ENCODE data around the gene CALD1. TPM values are rescaled to one million over a fixed set of nuclear protein-coding genes. Genes with fewer than 3 reads are reported as not detected.

Gene CALD1
- total RNA-seq, 1 donor from 2014 or later: 118 TPM

GRCh38 chr7:134826105-134826504 is 46.7 kb downstream of the CALD1 start:
- no peaks in the 10 kb centered on the region for H3K36me3 Mint-ChIP-seq
- H3K9me3 Mint-ChIP-seq: no peaks in the 10 kb centered on the region

GRCh38 chr7:134827436-134827835 is 48.0 kb downstream of the CALD1 start:
- Mint-ChIP-seq H3K9me3 (no peaks in the 10 kb centered on the region), H3K4me3 (no peak overlapping the region), H3K4me1 (peaks cover 2% of the 10 kb centered on the region), H3K36me3 (no peaks in the 10 kb centered on the region), H3K27ac (no peak overlapping the region), H3K27me3 (ENCODE audit: insufficient read depth, low read depth) (no peaks in the 10 kb centered on the region)
- H3K9ac ChIP-seq: no peak overlapping the region
- no peaks in the 10 kb centered on the region for H3K4me1 ChIP-seq
- TF ChIP-seq EZH2 (IDR thresholded peaks at IDR 0.05): no peak
- TF ChIP-seq CTCF (IDR thresholded peaks at IDR 0.05): no peak
- no peak for TF ChIP-seq EZH2phosphoT487 (IDR thresholded peaks at IDR 0.05)
- no peaks in the 10 kb centered on the region for H3K27me3 ChIP-seq
- H3K4me3 ChIP-seq: no peak overlapping the region
- no peak overlapping the region for H2AFZ ChIP-seq (replicated peaks)
- no peaks in the 10 kb centered on the region for H3K36me3 ChIP-seq
- no peak overlapping the region for H3K27ac ChIP-seq
- no peak overlapping the region for H3K4me2 ChIP-seq
- H3K79me2 ChIP-seq (ENCODE audit: low read depth): no peaks in the 10 kb centered on the region
- H3K9me3 ChIP-seq (ENCODE audit: low read depth): no peaks in the 10 kb centered on the region
- H3F3A ChIP-seq (ENCODE audit: low read depth): no peaks in the 10 kb centered on the region
- H4K20me1 ChIP-seq (ENCODE audit: low read depth): no peaks in the 10 kb centered on the region
- no peak for DNase-seq (ENCODE audit: low spot score)

More at GRCh38 chr7:134826105-134826504, 46.7 kb downstream of the CALD1 start:
- no peaks in the 10 kb centered on the region for H3K27me3 ChIP-seq
- H4K20me1 ChIP-seq (ENCODE audit: low read depth): no peaks in the 10 kb centered on the region
- H3K27ac ChIP-seq: no peak overlapping the region
- no peak overlapping the region for H3K27ac Mint-ChIP-seq
- no peak for DNase-seq (ENCODE audit: low spot score)
- no peaks in the 10 kb centered on the region for H3K9me3 ChIP-seq (ENCODE audit: low read depth)
- H3K27me3 Mint-ChIP-seq (ENCODE audit: insufficient read depth, low read depth): no peaks in the 10 kb centered on the region
- H3K4me1 ChIP-seq: no peaks in the 10 kb centered on the region
- H3K36me3 ChIP-seq: no peaks in the 10 kb centered on the region
- H3K4me3 Mint-ChIP-seq: no peak overlapping the region
- no peak overlapping the region for H3K4me2 ChIP-seq
- no peak overlapping the region for H3K4me3 ChIP-seq
- H3K9ac ChIP-seq: no peak overlapping the region
- no peak overlapping the region for H2AFZ ChIP-seq (replicated peaks)
- no peak for TF ChIP-seq EZH2phosphoT487 (IDR thresholded peaks at IDR 0.05)
- no peak for TF ChIP-seq EZH2 (IDR thresholded peaks at IDR 0.05)
- TF ChIP-seq CTCF (IDR thresholded peaks at IDR 0.05): no peak
- no peaks in the 10 kb centered on the region for H3K79me2 ChIP-seq (ENCODE audit: low read depth)
- no peaks in the 10 kb centered on the region for H3F3A ChIP-seq (ENCODE audit: low read depth)
- H3K4me1 Mint-ChIP-seq: peaks cover 2% of the 10 kb centered on the region

- H2AFZ ChIP-seq (replicated peaks): no peak overlapping the region
- H3K79me2 ChIP-seq (ENCODE audit: low read depth): no peaks in the 10 kb centered on the region
- H3K9ac ChIP-seq: no peak overlapping the region
- H3K27me3 ChIP-seq: no peaks in the 10 kb centered on the region
- no peak overlapping the region for H3K27ac ChIP-seq
- no peaks in the 10 kb centered on the region for H3K9me3 Mint-ChIP-seq
- H3K4me3 ChIP-seq: no peak overlapping the region
- H4K20me1 ChIP-seq (ENCODE audit: low read depth): no peaks in the 10 kb centered on the region
- no peaks in the 10 kb centered on the region for H3K9me3 ChIP-seq (ENCODE audit: low read depth)
- no peak overlapping the region for H3K4me3 Mint-ChIP-seq
- no peak for TF ChIP-seq CTCF (IDR thresholded peaks at IDR 0.05)
- TF ChIP-seq EZH2phosphoT487 (IDR thresholded peaks at IDR 0.05): no peak
- TF ChIP-seq EZH2 (IDR thresholded peaks at IDR 0.05): no peak
- no peaks in the 10 kb centered on the region for H3K36me3 ChIP-seq
- no peaks in the 10 kb centered on the region for H3K36me3 Mint-ChIP-seq
- H3K4me1 ChIP-seq: no peaks in the 10 kb centered on the region
- H3K27me3 Mint-ChIP-seq (ENCODE audit: insufficient read depth, low read depth): no peaks in the 10 kb centered on the region
- no peak for DNase-seq (ENCODE audit: low spot score)
- H3F3A ChIP-seq (ENCODE audit: low read depth): no peaks in the 10 kb centered on the region
- H3K27ac Mint-ChIP-seq: no peak overlapping the region
- no peak overlapping the region for H3K4me2 ChIP-seq
- H3K4me1 Mint-ChIP-seq: peaks cover 2% of the 10 kb centered on the region
Observed at GRCh38 chr7:134827889-134828288, 48.5 kb downstream of the CALD1 start.

Measured in neural progenitor cell (in vitro differentiated cells).